Astrocyte (in vitro differentiated cells and primary cell): ENCODE measurements around the gene NIT1. TPM values are rescaled to one million over a fixed set of nuclear protein-coding genes. Genes with fewer than 3 reads are reported as not detected.
A peak's percentile ranks its signal among the peaks of the same experiment; 100 is the strongest.

Experiments used
- DNase-seq: peaks from one replicate; pipeline ENCODE4 v3.0.0-alpha.2; 2010; ENCODE audit warnings: low read depth
- FAIRE-seq: peaks from 2 replicates; lab custom pipeline; 2011; peaks lifted over from hg19 to GRCh38; lab: Jason Lieb, UNC
- H2AFZ ChIP-seq: 2 replicates; pipeline ENCODE4 v1.6.0; 2012; ENCODE audit warnings: low read depth, low read length, inconsistent platforms
- H3K27ac ChIP-seq: 2 replicates; pipeline ENCODE4 v1.5.1; 2011; ENCODE audit warnings: low read depth, low read length, inconsistent platforms
- H3K27me3 ChIP-seq: 2 replicates; pipeline ENCODE4 v1.6.0; 2011; ENCODE audit warnings: low read length, inconsistent platforms; ENCODE audit not compliant: insufficient read depth
- H3K36me3 ChIP-seq: 2 replicates; pipeline ENCODE4 v1.5.1; 2011; ENCODE audit warnings: low read length, inconsistent platforms; ENCODE audit not compliant: insufficient read depth
- H3K4me1 ChIP-seq: 2 replicates; pipeline ENCODE4 v1.5.1; 2011; ENCODE audit warnings: low read length, inconsistent platforms; ENCODE audit not compliant: insufficient read depth
- H3K4me2 ChIP-seq: 2 replicates; pipeline ENCODE4 v1.6.0; 2012; ENCODE audit warnings: low read length, inconsistent platforms
- H3K4me3 ChIP-seq: 2 replicates; pipeline ENCODE4 v1.5.1; 2011; ENCODE audit warnings: low read depth, mild to moderate bottlenecking, low read length, inconsistent platforms; ENCODE audit not compliant: insufficient read depth
- H3K79me2 ChIP-seq: 2 replicates; pipeline ENCODE4 v1.6.0; 2012; ENCODE audit warnings: mild to moderate bottlenecking, low read length, inconsistent platforms; ENCODE audit not compliant: insufficient read depth
- H3K9ac ChIP-seq: 2 replicates; pipeline ENCODE4 v1.6.0; 2012; ENCODE audit warnings: mild to moderate bottlenecking, low read length, inconsistent platforms
- H3K9me3 ChIP-seq: 2 replicates; pipeline ENCODE4 v1.5.1; 2012; ENCODE audit warnings: low read depth, mild to moderate bottlenecking, low read length, inconsistent platforms; ENCODE audit not compliant: insufficient read depth
- H4K20me1 ChIP-seq: 2 replicates; pipeline ENCODE4 v1.6.0; 2012; ENCODE audit warnings: low read length, inconsistent platforms; ENCODE audit not compliant: insufficient read depth
- H3K27ac Mint-ChIP-seq: one replicate; pipeline ENCODE4 v1.8.0; 2021; ENCODE audit warnings: mild to moderate bottlenecking, mixed read lengths; ENCODE audit not compliant: unreplicated experiment
- H3K27me3 Mint-ChIP-seq: one replicate; pipeline ENCODE4 v1.8.0; 2021; ENCODE audit warnings: low read depth, mixed read lengths; ENCODE audit not compliant: unreplicated experiment
- H3K36me3 Mint-ChIP-seq: one replicate; pipeline ENCODE4 v1.8.0; 2021; ENCODE audit warnings: low read depth, mixed read lengths; ENCODE audit not compliant: unreplicated experiment
- H3K4me1 Mint-ChIP-seq: one replicate; pipeline ENCODE4 v1.8.0; 2021; ENCODE audit warnings: low read depth, mixed read lengths; ENCODE audit not compliant: unreplicated experiment
- H3K4me3 Mint-ChIP-seq: one replicate; pipeline ENCODE4 v1.8.0; 2021; ENCODE audit warnings: mild to moderate bottlenecking, moderate library complexity, mixed read lengths; ENCODE audit not compliant: unreplicated experiment
- H3K9me3 Mint-ChIP-seq: one replicate; pipeline ENCODE4 v1.8.0; 2021; ENCODE audit warnings: mild to moderate bottlenecking, mixed read lengths; ENCODE audit not compliant: unreplicated experiment
- CTCF ChIP-seq: IDR thresholded peaks from 2 replicates; pipeline ENCODE4 v1.5.1; 2011; ENCODE audit warnings: low read depth, mild to moderate bottlenecking, inconsistent platforms, low read length, moderate library complexity; ENCODE audit not compliant: insufficient read depth
- EZH2 ChIP-seq: IDR thresholded peaks from 2 replicates; pipeline ENCODE4 v1.6.1; 2012; ENCODE audit warnings: mild to moderate bottlenecking, low read length, inconsistent platforms; ENCODE audit not compliant: insufficient read depth
- total RNA-seq: library from RNA; stranded (reverse); gene quantifications from 2 replicates; pipeline ENCODE4 v1.2.1, GENCODE V29; 2021

NIT1 gene
- total RNA-seq, 1 donor from 2014 or later: 25.9 TPM

GRCh38 chr1:161131523-161132409 is 13.9 kb downstream of the NIT1 start:
- TF ChIP-seq EZH2 (no peak), CTCF (no peak)
- Histone ChIP-seq H2AFZ (peak overlapping the region; percentile 56), H3K4me2 (peak overlapping the region; percentile 100), H3K27ac (peak overlapping the region; percentile 91), H3K79me2 (peaks cover 76% of the 10 kb centered on the region), H4K20me1 (peaks cover 52% of the 10 kb centered on the region), H3K4me3 (peak overlapping the region; percentile 93), H3K9me3 (no peaks in the 10 kb centered on the region), H3K27me3 (no peaks in the 10 kb centered on the region), H3K4me1 (peaks cover 5% of the 10 kb centered on the region), H3K36me3 (peaks cover 23% of the 10 kb centered on the region), H3K9ac (peak overlapping the region; percentile 94)
- no peak overlapping the region for H3K4me3 Mint-ChIP-seq
- DNase-seq (peak; percentile 25), FAIRE-seq (no peak)
- H3K4me1 Mint-ChIP-seq: peaks cover 25% of the 10 kb centered on the region
- peaks cover 21% of the 10 kb centered on the region for H3K36me3 Mint-ChIP-seq
- H3K27me3 Mint-ChIP-seq: no peaks in the 10 kb centered on the region
- H3K27ac Mint-ChIP-seq: peak overlapping the region; percentile 77
- no peaks in the 10 kb centered on the region for H3K9me3 Mint-ChIP-seq

- TF ChIP-seq EZH2 (no peak), CTCF (no peak)
- peaks cover 5% of the 10 kb centered on the region for H3K4me1 ChIP-seq
- H3K27ac ChIP-seq: peak within 1 kb of the TSS; percentile 91
- Mint-ChIP-seq H3K4me3 (no peak within 1 kb of the TSS), H3K4me1 (peaks cover 19% of the 10 kb centered on the region), H3K27me3 (no peaks in the 10 kb centered on the region), H3K36me3 (peaks cover 15% of the 10 kb centered on the region), H3K27ac (peak within 1 kb of the TSS; percentile 77), H3K9me3 (no peaks in the 10 kb centered on the region)
- H3K9ac ChIP-seq: peak within 1 kb of the TSS; percentile 94
- H3K4me3 ChIP-seq: peak within 1 kb of the TSS; percentile 93
- no peaks in the 10 kb centered on the region for H3K27me3 ChIP-seq
- peaks cover 16% of the 10 kb centered on the region for H3K36me3 ChIP-seq
- peaks cover 67% of the 10 kb centered on the region for H3K79me2 ChIP-seq
- H3K9me3 ChIP-seq: no peaks in the 10 kb centered on the region
- peak within 1 kb of the TSS; percentile 100 for H3K4me2 ChIP-seq
- peaks cover 44% of the 10 kb centered on the region for H4K20me1 ChIP-seq
- DNase-seq: peak; percentile 93
- H2AFZ ChIP-seq: peak within 1 kb of the TSS; percentile 88
- FAIRE-seq: no peak
Measured at GRCh38 chr1:161132410-161133219, 14.7 kb downstream of the NIT1 start, which contains the start of gene DEDD. Gene DEDD, minus strand, starts transcription at chr1:161132667. Its CDS starts 8,205 bp downstream, at chr1:161124462.
